Thymus (tissue), 11 donors: Measurements from ENCODE around the gene HOXB1. TPM values are rescaled to one million over a fixed set of nuclear protein-coding genes. Genes with fewer than 3 reads are reported as not detected.

ENCODE experiments used
- DNase-seq, 9 donors: peaks; one replicate each; pipeline ENCODE4 v3.0.0-alpha.2; 2013; ENCODE audit warnings: low spot score in 9 of 9, low read depth in 6 of 9, missing footprints in 1 of 9
- H3K27ac ChIP-seq, 2 donors: one replicate each; pipeline ENCODE4 v1.5.1; 2013; ENCODE audit warnings: control low read depth in 1 of 2, low read depth in 1 of 2, low read length in 1 of 2, mild to moderate bottlenecking in 1 of 2, moderate library complexity in 1 of 2
- H3K27me3 ChIP-seq, 2 donors: one replicate each; pipeline ENCODE4 v1.5.1; 2013; ENCODE audit warnings: low read length in 1 of 2; ENCODE audit not compliant: control insufficient read depth in 2 of 2, insufficient read depth in 1 of 2
- H3K36me3 ChIP-seq, 2 donors: one replicate each; pipeline ENCODE4 v1.5.1; 2013; ENCODE audit warnings: low read length in 1 of 2, mild to moderate bottlenecking in 1 of 2, moderate library complexity in 1 of 2; ENCODE audit not compliant: control insufficient read depth in 2 of 2, insufficient read depth in 2 of 2
- H3K4me1 ChIP-seq, 2 donors: one replicate each; pipeline ENCODE4 v1.5.1; 2013; ENCODE audit warnings: low read length in 2 of 2; ENCODE audit not compliant: control insufficient read depth in 2 of 2, insufficient read depth in 2 of 2
- H3K4me3 ChIP-seq, 2 donors: one replicate each; pipeline ENCODE4 v1.5.1; 2013; ENCODE audit warnings: low read length in 2 of 2, control low read depth in 1 of 2, mild to moderate bottlenecking in 1 of 2
- H3K9me3 ChIP-seq, 2 donors: one replicate each; pipeline ENCODE4 v1.5.1; 2013; ENCODE audit warnings: low read length in 1 of 2, mild to moderate bottlenecking in 1 of 2; ENCODE audit not compliant: control insufficient read depth in 2 of 2, insufficient read depth in 1 of 2
- WGBS: extraction: QIAGEN DNeasy Blood & Tissue Kit; methylation state at CpG from one replicate; pipeline ENCODE4 v1.1.7; 2013; 5-methylcytosine and 5-hydroxymethylcytosine counted together
- polyA plus RNA-seq: library from polyadenylated mRNA; stranded (reverse); fragments of 200-250 nt; gene quantifications from one replicate; pipeline ENCODE4 v1.2.3, GENCODE V29; 2013
- total RNA-seq: library from RNA; stranded (reverse); fragments of 120-200 nt; gene quantifications from one replicate; pipeline ENCODE4 v1.2.4, GENCODE V29; 2013
- donor health status: healthy.

Gene HOXB1
- total and polyA plus RNA-seq, 2 donors, result 0.11 TPM; not detected in 1

DNA sequence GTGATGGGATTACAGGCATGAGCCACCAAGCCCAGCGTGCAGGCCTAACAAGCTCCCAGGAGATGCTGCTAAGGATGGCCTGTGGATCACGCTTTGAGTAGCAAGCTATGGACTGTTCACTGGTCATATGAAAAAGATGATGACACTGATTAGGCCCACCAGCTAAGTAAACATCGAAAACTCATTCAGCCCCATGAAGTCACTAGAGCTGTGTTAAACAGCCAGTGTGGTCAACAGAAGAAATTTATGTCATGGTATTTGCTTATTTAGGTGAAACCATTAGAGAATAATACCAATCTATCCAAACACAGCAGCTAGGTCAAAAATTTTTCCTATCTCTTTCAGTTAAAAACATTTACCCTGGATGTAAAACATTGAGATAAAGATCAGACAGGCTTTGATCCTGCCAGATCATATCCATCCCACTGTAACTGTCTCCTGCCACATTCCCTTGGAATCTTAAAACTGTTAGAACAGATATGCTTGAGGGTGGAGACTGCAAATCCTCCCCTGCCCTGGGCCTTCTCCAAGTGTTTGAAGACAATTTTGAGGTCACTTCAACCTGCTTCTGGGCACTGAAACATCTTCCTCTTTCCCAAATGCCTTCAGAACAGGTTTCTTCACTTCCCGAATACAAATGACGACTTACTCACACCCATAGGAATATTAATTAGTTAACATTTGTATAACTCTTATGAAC lies 30.9 kb downstream of the HOXB1 start:
- H3K36me3 ChIP-seq, result no peaks in the 10 kb centered on the region
- H3K27ac ChIP-seq, result no peak overlapping the region
- 99% methylated on average over 5 of the region's 5 CpGs for WGBS
- no peaks in the 10 kb centered on the region for H3K9me3 ChIP-seq
- H3K27me3 ChIP-seq, result peaks cover 10 to 28% of the 10 kb centered on the region in 2 donors
- no peaks in the 10 kb centered on the region for H3K4me1 ChIP-seq
- no peak overlapping the region for H3K4me3 ChIP-seq
- no peak for DNase-seq

DNA sequence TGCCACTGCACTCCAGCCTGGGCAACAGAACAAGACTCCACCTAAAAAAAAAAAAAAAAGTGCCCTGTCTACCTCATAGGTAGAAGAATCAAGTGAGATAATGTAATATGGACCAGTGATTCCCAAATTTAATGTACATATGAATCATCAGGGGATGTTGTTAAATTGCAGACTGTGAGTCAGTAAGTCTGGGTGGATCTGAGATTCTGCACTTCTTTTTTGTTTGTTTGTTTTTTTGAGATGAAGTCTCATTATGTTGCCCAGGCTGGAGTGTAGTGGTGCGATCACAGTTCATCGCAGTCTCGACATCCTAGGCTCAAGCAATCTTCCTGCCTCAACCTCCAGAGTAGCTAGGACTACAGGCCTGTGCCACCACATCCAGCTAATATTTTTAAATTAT lies 31.6 kb downstream of the HOXB1 start:
- no peaks in the 10 kb centered on the region for H3K9me3 ChIP-seq
- no peak overlapping the region for H3K27ac ChIP-seq
- DNase-seq, result no peak
- over 99% methylated on average over 3 of the region's 3 CpGs for WGBS
- H3K4me3 ChIP-seq, result no peak overlapping the region
- peaks cover 10 to 33% of the 10 kb centered on the region in 2 donors for H3K27me3 ChIP-seq
- no peaks in the 10 kb centered on the region for H3K4me1 ChIP-seq
- H3K36me3 ChIP-seq, result no peaks in the 10 kb centered on the region

DNA sequence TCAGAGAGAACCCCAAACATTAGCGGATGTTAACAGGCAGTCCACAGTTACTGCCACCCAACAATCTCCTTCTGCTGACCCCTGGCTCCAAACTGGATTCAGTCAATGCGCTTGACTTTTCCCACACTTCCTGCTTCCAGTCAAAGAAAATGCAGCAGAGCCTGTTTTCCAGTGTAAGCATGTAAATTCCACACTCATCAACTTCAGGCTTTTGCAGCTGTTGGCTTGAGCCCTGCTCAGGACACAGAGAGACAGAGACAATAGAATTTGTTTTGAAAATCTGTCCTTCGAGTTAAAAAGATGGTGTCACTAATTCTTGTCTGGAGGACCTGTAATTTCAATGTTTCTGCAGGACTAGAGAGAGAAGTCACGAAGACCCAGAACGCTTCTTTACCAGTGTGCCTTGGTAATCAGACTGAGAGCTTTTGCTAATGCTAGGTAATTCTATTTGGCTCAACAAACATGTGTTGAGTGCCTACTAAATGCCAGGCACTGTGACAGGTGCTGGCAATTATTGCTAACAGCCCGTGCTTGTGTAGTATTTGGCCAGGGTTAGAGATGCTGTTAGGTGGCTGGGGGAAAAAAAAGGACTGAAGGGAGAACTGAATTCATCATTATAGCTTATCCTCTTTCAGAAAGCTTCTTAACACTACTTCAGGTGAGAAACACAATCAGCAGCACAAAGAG lies 32.5 kb downstream of the HOXB1 start:
- H3K36me3 ChIP-seq, result no peaks in the 10 kb centered on the region
- no peaks in the 10 kb centered on the region for H3K4me1 ChIP-seq
- no peak overlapping the region for H3K27ac ChIP-seq
- H3K27me3 ChIP-seq, result peaks cover 14 to 37% of the 10 kb centered on the region in 2 donors
- H3K4me3 ChIP-seq, result no peak overlapping the region
- no peaks in the 10 kb centered on the region for H3K9me3 ChIP-seq
- 91% methylated on average over 6 of the region's 6 CpGs for WGBS
- DNase-seq, result no peak

DNA sequence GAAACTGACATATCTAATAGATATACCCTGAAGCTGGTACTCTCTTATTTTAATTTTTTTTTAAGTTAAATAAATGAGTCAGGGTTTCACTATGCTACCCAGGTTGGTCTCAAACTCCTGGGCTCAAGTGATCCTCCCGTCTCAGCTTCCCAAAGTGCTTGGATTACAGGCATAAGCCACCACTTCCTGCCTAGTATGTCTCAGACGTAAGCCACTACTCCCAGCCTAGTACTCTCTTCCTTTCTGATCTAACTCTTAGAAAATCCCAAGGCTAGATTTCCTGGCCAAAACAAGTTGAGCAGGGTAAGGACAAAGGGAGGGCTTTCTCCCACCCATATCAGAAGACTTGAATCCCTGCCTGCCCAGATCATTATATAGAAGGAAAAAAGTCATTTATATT lies 33.7 kb downstream of the HOXB1 start:
- H3K27me3 ChIP-seq, result peaks cover 20 to 43% of the 10 kb centered on the region in 2 donors

DNA sequence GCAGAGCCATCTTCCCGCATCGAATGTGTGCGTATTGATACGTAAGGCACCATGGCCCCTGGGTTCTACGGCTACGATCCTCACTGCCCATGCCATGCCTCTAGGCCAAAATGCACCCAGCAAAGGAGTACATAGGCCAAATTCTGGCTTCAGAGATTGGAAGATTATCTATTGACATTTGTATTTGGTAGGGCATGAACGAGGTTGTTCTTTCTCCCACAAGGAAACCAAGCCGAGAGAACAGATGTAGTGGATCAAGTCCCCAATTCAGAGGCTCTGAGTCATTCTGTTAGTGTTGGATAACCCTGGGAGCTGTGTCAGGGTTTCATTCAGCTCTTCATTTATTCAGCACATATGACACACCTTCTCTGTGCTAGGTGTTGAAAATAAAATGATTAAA lies 36.5 kb downstream of the HOXB1 start:
- H3K4me3 ChIP-seq, result no peak overlapping the region
- no peak overlapping the region for H3K27ac ChIP-seq
- WGBS, result 99% methylated on average over 8 of the region's 8 CpGs
- H3K4me1 ChIP-seq, result peaks cover 8 to 12% of the 10 kb centered on the region in 2 donors
- no peak for DNase-seq
- H3K27me3 ChIP-seq, result peaks cover 24 to 51% of the 10 kb centered on the region in 2 donors
- no peaks in the 10 kb centered on the region for H3K9me3 ChIP-seq
- H3K36me3 ChIP-seq, result no peaks in the 10 kb centered on the region

More for the DNA sequence above, 33.7 kb downstream of the HOXB1 start:
- DNase-seq, result no peak
- Histone ChIP-seq H3K4me3 (no peak overlapping the region), H3K9me3 (no peaks in the 10 kb centered on the region), H3K36me3 (no peaks in the 10 kb centered on the region), H3K4me1 (peaks cover 8 to 12% of the 10 kb centered on the region in 2 donors), H3K27ac (no peak overlapping the region)
- 58% methylated on average over 2 of the region's 2 CpGs for WGBS

DNA sequence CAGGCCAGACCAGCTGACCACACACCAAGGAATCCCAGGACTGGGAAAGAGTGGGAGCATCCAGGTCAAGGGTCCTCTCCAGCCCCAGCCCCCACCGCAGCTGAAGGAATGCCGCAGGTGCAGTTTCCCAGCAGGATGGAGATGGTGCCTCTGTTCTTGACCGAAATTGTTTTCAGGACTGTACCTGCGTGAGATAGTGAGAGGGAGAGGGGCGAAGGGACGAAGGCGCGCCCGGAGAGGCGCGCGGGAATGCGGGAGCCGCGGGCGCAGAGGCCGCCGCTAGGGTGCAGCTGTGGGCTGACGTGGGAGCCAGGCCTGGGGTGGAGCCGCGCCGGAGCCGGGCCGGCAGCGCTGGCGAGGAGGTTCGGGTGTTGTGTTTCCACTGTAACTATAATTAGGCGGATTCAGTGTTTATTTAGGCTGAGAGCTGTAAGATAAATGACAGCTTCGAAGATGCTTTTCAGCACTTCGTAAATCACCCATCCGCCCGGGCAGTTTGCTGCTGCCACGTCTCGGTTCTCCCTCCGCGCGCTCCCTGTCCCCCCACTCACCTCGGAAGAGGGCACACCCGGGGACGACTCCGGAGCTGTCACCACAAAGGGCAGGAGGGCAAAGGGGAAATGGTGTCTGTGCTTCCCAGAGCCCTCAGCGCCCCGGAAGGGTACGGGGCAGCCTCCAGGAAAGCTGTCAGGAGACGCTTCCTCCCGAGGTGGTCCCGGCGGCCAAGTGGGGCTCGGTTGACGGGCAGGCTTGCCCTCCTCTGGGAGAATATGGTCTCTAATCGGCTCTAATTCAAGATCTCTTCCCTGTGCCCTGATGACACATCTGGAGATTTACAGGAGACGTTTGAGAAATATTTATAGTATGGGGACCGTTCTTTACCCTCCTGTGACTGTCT lies 38.2 kb downstream of the HOXB1 start:
- peak in 7 of 9 donors; percentile 25 to 57 (median 35) for DNase-seq
- Histone ChIP-seq H3K36me3 (no peaks in the 10 kb centered on the region), H3K27ac (no peak overlapping the region), H3K9me3 (no peaks in the 10 kb centered on the region), H3K4me3 (peak overlapping the region; percentile 29 to 42), H3K27me3 (peaks cover 22 to 50% of the 10 kb centered on the region in 2 donors), H3K4me1 (peaks cover 8 to 12% of the 10 kb centered on the region in 2 donors)
- 5% methylated on average over 53 of the region's 53 CpGs for WGBS

DNA sequence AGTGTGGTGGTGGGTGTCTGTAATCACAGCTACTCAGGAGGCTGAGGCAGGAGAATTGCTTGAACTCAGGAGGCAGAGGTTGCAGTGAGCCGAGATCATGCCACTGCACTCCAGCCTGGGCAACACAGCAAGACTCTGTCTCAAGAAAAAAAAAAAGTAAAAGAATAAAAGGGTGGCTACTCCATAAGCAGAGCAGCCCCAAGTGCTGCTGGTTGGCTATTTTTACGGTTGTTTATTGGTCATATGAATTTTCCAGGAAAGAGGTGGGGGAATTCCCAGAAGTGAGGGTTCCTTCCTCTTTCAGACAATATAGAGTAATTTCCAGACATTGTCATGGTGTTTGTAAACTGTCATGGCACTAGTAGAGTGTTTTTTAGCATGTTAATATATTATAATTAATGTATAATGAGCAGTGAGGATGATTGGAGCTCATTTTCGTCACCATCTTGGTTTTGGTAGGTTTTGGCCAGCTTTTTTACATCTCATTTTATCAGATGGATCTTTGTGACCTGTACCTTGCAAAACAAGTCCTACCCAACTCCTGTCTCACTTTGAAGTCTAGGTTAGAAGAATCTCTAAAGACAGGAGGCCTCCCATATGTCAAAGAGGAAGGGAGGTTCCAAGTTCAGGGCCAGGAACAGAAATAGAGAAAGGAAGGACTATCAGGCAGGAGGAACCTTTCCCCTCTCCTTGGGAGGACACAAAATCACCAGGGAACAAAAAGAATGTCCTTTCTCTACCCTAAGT lies 39.1 kb downstream of the HOXB1 start:
- no peak overlapping the region for H3K27ac ChIP-seq
- no peak for DNase-seq
- no peak overlapping the region for H3K4me3 ChIP-seq
- WGBS, result 88% methylated on average over 3 of the region's 3 CpGs
- peaks cover 8 to 12% of the 10 kb centered on the region in 2 donors for H3K4me1 ChIP-seq
- H3K36me3 ChIP-seq, result no peaks in the 10 kb centered on the region
- H3K9me3 ChIP-seq, result no peaks in the 10 kb centered on the region
- peaks cover 20 to 50% of the 10 kb centered on the region in 2 donors for H3K27me3 ChIP-seq

DNA sequence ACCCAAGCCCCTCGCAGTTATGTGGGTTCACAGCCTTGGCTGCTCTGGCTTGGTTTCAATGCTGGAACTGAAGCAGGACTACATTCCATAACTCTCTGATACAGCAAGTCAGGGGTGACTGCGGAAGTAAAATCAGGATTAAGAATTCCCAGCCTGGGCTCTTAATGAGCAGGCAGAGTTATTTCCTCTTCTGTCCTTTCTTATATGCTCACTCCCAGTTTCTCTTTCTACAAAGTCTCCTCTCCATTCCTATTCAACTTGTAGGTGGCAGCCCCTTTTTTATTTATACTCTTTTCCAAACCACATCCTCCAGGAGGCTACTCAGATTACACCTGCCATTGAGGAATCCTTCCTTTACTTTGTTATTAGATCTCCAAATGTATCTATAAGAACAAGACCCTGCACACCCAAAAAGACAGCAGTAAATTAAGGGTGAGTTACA lies 40.3 kb downstream of the HOXB1 start:
- H3K4me1 ChIP-seq, result peaks cover 8 to 12% of the 10 kb centered on the region in 2 donors
- peaks cover 19 to 48% of the 10 kb centered on the region in 2 donors for H3K27me3 ChIP-seq

More for the DNA sequence above, 40.3 kb downstream of the HOXB1 start:
- Histone ChIP-seq H3K36me3 (no peaks in the 10 kb centered on the region), H3K9me3 (no peaks in the 10 kb centered on the region), H3K4me3 (no peak overlapping the region), H3K27ac (no peak overlapping the region)
- DNase-seq, result no peak
- 92% methylated on average over 2 of the region's 2 CpGs for WGBS
